ENCODE results near the gene AHCTF1.

The AHCTF1 gene

GRCh38 chr1:246798606-246799496, 132.9 kb downstream of the AHCTF1 start:
- DNase-seq (ENCODE audit: low spot score): no peak

GRCh38 chr1:246798107-246798506, 133.6 kb downstream of the AHCTF1 start:
- no peak for DNase-seq (ENCODE audit: low spot score)

GRCh38 chr1:246797597-246797996, 134.2 kb downstream of the AHCTF1 start:
- no peak for DNase-seq (ENCODE audit: low spot score)

- no peak for DNase-seq (ENCODE audit: low spot score)
Observed at GRCh38 chr1:246797157-246797556, 134.6 kb downstream of the AHCTF1 start.

GRCh38 chr1:246795906-246796694, 135.6 kb downstream of the AHCTF1 start:
- DNase-seq (ENCODE audit: low spot score): no peak

GRCh38 chr1:246794828-246795671, 136.7 kb downstream of the AHCTF1 start:
- no peak for DNase-seq (ENCODE audit: low spot score)

- DNase-seq (ENCODE audit: low spot score): no peak
Observed at GRCh38 chr1:246794048-246794827, 137.5 kb downstream of the AHCTF1 start.

- no peak for DNase-seq (ENCODE audit: low spot score)
Observed at GRCh38 chr1:246793356-246793896, 138.3 kb downstream of the AHCTF1 start.

GRCh38 chr1:246792603-246793002, 139.1 kb downstream of the AHCTF1 start:
- DNase-seq (ENCODE audit: low spot score): no peak

- no peak for DNase-seq (ENCODE audit: low spot score)
Observed at GRCh38 chr1:246791303-246791918, 140.3 kb downstream of the AHCTF1 start.

- DNase-seq (ENCODE audit: low spot score): no peak
Observed at GRCh38 chr1:246790833-246791232, 140.9 kb downstream of the AHCTF1 start.

- DNase-seq (ENCODE audit: low spot score): no peak
Observed at GRCh38 chr1:246790364-246790763, 141.4 kb downstream of the AHCTF1 start.

- no peak for DNase-seq (ENCODE audit: low spot score)
Observed at GRCh38 chr1:246789454-246790339, 142.1 kb downstream of the AHCTF1 start.

All from hematopoietic multipotent progenitor cell treated with erythropoietin and hydrocortisone succinate and interleukin-3 and kit ligand, for 15 days (in vitro differentiated cells).